ENCODE measurements around the gene CACNB2.

DNA sequence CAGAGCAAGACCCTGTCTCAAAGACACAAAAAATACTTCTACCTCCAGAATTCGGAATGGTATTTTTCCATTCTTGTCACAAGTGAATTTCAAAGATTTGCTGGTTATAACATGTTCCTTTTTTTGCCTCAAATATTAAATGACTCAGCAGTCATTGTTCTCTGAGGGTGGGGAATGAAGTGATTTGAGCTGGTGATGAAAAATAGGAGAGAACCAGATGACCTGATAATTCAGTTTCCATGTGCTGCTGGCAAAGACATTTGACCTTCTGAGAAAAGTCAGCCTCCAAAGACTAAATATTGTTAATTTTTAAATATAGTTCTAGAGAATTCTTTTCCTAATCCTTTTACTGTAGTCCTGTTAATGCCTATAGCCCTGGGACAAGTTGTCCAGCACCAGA, 78.9 kb downstream of the CACNB2 start:
- TF ChIP-seq, protein P1, sequence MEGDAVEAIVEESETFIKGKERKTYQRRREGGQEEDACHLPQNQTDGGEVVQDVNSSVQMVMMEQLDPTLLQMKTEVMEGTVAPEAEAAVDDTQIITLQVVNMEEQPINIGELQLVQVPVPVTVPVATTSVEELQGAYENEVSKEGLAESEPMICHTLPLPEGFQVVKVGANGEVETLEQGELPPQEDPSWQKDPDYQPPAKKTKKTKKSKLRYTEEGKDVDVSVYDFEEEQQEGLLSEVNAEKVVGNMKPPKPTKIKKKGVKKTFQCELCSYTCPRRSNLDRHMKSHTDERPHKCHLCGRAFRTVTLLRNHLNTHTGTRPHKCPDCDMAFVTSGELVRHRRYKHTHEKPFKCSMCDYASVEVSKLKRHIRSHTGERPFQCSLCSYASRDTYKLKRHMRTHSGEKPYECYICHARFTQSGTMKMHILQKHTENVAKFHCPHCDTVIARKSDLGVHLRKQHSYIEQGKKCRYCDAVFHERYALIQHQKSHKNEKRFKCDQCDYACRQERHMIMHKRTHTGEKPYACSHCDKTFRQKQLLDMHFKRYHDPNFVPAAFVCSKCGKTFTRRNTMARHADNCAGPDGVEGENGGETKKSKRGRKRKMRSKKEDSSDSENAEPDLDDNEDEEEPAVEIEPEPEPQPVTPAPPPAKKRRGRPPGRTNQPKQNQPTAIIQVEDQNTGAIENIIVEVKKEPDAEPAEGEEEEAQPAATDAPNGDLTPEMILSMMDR (IDR thresholded peaks at IDR 0.05 in 2 of 3, conservative IDR thresholded peaks at IDR 0.05 in 1 of 3; ENCODE audit: control insufficient read depth in 2 of 3, extremely low read depth in 1 of 3, insufficient read depth in 1 of 3, low read depth in 3 of 3, low read length in 3 of 3): no peak
- no peak for TF ChIP-seq MXI1 (IDR thresholded peaks at IDR 0.05; ENCODE audit: low read depth, low read length)
- TF ChIP-seq, protein P2, sequence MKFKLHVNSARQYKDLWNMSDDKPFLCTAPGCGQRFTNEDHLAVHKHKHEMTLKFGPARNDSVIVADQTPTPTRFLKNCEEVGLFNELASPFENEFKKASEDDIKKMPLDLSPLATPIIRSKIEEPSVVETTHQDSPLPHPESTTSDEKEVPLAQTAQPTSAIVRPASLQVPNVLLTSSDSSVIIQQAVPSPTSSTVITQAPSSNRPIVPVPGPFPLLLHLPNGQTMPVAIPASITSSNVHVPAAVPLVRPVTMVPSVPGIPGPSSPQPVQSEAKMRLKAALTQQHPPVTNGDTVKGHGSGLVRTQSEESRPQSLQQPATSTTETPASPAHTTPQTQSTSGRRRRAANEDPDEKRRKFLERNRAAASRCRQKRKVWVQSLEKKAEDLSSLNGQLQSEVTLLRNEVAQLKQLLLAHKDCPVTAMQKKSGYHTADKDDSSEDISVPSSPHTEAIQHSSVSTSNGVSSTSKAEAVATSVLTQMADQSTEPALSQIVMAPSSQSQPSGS (IDR thresholded peaks at IDR 0.05; ENCODE audit: low read length): no peak
- TF ChIP-seq CHD4 (IDR thresholded peaks at IDR 0.05): no peak

All from GM12878 (cell line).